Fibroblast of lung (primary cell): ENCODE results near the gene GRAMD1A.

ENCODE experiments used
- EZH2 ChIP-seq: IDR thresholded peaks from 2 replicates; pipeline ENCODE4 v1.5.1; 2012; ENCODE audit warnings: low read length, control low read depth, mild to moderate bottlenecking; ENCODE audit errors: missing control alignments
- TF ChIP-seq, protein P1 (sequence below), 2 donors: IDR thresholded peaks in 1 of 2; conservative IDR thresholded peaks in 1 of 2; 1 replicate in 1 of 2; 2 replicates in 1 of 2; pipeline ENCODE4 v1.5.1; 2011 to 2012; ENCODE audit warnings: low read length in 2 of 2, control low read depth in 1 of 2, inconsistent platforms in 1 of 2, low read depth in 1 of 2, mild to moderate bottlenecking in 1 of 2

DNA sequence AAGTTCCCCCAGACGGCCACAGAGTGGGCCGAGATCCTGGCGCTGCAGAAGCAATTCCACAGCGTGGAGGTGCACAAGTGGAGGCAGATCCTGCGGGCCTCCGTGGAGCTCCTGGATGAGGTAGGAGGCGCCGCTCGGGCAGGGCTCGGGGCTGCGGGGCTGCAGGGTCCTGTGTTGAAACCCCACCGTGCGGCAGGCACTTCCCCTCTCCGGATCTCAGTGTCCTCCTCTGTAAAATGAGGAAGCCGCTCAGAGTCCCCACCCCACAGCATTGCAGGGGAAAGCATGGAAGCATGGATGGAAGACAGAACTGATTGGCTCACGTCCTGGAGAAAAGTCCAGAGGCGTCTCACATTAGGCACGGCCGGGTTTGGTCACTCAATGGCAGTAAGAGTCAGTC, 23.3 kb downstream of the GRAMD1A start:
- TF ChIP-seq, protein P1, sequence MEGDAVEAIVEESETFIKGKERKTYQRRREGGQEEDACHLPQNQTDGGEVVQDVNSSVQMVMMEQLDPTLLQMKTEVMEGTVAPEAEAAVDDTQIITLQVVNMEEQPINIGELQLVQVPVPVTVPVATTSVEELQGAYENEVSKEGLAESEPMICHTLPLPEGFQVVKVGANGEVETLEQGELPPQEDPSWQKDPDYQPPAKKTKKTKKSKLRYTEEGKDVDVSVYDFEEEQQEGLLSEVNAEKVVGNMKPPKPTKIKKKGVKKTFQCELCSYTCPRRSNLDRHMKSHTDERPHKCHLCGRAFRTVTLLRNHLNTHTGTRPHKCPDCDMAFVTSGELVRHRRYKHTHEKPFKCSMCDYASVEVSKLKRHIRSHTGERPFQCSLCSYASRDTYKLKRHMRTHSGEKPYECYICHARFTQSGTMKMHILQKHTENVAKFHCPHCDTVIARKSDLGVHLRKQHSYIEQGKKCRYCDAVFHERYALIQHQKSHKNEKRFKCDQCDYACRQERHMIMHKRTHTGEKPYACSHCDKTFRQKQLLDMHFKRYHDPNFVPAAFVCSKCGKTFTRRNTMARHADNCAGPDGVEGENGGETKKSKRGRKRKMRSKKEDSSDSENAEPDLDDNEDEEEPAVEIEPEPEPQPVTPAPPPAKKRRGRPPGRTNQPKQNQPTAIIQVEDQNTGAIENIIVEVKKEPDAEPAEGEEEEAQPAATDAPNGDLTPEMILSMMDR (conservative IDR thresholded peaks at IDR 0.05 in 1 of 2, IDR thresholded peaks at IDR 0.05 in 1 of 2; ENCODE audit: low read depth in 1 of 2, low read length in 2 of 2), result no peak
- no peak for TF ChIP-seq EZH2
